Urothelium cell line (cell line): ENCODE measurements around the gene CHSY1.

Experiments
- DNase-seq: peaks from one replicate; pipeline ENCODE4 v3.0.0; 2011; ENCODE audit warnings: low spot score, mixed read lengths
- FAIRE-seq: peaks from 2 replicates; lab custom pipeline; 2011; peaks lifted over from hg19 to GRCh38; lab: Jason Lieb, UNC

Gene CHSY1

GRCh38 chr15:101175401-101175800, 76.4 kb downstream of the CHSY1 start:
- no peak for DNase-seq

GRCh38 chr15:101174152-101174920, 77.5 kb downstream of the CHSY1 start:
- no peak for FAIRE-seq
- no peak for DNase-seq

More at GRCh38 chr15:101175401-101175800, 76.4 kb downstream of the CHSY1 start:
- no peak for FAIRE-seq

- DNase-seq (no peak), FAIRE-seq (no peak)
Observed at GRCh38 chr15:101173233-101174119, 78.4 kb downstream of the CHSY1 start.

DNA sequence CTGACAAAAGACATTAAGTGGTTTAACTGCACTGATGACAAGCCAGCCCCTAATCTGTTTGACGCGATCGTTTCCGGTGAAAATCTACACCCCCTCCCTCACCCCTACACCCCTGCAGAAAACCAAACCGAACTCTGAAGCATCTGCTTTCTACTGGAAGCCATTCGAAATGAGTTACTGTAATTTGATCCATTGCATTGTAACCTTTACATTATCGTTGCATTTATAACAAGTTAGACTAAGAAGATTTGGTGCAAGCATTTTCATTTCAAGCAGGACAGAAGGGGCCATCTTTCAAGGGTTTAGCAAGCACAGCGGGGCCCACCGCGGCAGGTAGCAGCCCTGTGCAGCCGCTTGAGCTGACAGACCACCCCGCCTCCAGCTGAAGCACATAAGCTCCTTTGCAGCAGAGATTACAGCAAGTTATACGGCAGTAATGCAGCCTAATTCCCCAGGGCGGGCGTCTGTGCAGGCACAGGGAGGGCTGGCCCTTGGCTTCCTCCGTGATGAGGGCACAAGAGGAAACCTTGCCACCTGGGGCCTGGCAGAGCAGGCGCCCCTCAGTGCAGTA, 79.3 kb downstream of the CHSY1 start:
- DNase-seq (no peak), FAIRE-seq (no peak)

DNA sequence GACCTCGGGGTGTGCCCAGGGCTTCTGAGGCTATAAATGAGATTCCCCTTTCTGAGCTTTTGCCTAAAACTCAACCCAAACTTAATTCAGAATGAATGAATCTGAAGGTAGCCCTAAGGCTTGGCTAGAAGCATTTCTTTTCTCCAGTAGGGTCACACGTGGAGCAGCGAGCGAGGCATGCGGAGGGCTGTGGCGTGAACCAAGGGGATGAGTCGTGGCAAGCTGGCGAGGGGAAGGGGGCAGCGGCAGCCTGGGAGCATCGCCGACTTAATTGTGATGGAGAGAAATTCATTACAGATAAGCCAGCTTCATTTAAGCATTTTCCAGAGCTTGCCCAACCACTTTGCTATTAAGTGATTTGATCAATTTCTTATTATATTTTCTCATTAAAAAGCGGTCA, 79.9 kb downstream of the CHSY1 start:
- FAIRE-seq, result no peak
- no peak for DNase-seq

DNA sequence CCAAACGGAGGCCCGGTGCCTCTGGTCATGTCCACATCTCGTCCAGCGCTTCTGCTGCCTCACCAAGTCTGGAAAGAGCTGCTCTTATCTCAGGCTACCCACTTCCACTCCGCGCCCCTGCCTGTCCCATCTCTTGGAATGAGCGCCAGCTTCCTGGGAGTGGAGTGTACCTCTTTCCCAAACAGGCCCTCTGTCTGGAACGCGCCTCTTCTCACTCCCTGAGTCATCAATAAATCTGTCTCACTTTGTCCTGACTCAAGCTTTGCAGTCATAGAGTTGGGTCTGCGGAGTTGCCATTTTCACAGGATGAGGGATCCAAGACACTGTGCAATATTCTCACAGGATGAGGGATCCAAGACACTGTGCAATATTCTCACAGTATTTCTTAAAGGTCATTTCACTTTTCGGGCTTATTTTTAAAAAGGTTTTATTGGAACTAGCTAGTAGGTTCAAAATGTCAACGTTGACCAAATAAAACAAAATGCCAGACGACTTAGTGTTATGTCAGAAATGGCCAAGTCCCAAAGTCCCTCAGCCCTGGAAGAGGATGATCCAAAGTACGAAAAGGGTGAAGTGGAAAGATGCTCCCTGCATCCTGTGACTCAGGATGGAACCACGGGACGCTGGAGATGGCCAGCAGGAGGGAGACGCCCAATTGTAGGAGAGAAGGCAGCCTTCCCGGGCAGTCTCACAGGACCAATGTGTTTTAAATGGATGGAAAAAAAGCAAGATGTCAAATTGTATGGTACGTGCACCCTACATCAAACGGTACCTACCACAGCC, 81.1 kb downstream of the CHSY1 start:
- FAIRE-seq (no peak), DNase-seq (peak; percentile 58)

DNA sequence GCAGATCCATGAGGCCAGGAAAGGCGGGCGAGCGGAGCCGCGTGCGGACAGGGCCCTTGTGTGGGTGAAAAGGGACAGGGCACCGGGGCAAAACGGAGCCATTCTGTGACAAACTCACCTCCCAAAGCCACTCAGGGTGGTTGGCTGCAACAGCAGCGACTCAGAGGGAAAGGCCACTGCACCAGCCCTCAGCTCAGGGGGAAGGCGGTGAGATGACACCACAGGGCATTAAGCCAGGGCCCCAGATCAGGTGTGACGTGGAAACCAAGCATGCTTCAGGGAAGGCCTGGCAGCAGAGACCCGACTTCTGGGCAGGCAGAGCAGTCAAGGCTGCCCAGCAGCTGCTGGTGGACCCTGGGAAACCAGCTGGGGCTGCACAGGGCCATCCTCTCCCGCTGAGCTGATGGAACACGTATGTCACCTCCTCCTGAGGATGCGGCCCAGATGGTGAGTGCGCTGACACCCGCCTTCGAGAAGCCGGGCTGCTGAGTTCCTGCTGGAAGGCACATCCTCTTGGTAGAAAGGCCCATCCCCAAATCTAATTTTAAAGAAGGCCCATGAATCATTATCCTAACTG, 82.3 kb downstream of the CHSY1 start:
- FAIRE-seq (no peak), DNase-seq (no peak)

DNA sequence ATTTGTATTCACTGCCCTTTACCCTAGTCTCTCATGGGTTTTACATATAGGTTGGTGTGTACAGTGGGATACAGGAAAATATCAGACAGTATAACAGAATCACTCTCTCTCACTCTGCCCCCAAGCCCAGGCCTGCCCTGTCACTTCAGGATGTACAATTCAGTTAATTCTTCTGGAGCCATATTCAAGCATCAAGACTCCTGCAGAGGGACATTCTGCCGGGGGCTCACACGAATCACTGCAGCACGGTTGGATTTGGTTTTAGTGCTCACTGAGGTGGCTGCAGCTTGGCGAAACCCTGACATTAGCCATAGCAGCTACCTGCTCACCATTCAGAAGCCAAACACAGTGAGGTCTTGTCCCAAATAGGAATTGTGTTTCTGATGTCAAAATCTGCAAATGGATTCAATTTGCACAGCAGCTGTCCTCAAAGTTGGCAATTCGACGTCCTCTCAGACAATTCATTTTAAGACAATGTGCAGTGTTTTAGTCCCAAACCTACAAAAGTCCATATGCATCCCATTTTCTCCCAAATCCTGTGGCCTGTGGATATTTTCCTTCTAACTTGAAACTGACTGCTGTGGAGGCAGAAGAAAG, 82.9 kb downstream of the CHSY1 start:
- FAIRE-seq, result no peak
- DNase-seq, result no peak

- FAIRE-seq (no peak), DNase-seq (no peak)
Observed at GRCh38 chr15:101168463-101168824, 83.4 kb downstream of the CHSY1 start.

DNA sequence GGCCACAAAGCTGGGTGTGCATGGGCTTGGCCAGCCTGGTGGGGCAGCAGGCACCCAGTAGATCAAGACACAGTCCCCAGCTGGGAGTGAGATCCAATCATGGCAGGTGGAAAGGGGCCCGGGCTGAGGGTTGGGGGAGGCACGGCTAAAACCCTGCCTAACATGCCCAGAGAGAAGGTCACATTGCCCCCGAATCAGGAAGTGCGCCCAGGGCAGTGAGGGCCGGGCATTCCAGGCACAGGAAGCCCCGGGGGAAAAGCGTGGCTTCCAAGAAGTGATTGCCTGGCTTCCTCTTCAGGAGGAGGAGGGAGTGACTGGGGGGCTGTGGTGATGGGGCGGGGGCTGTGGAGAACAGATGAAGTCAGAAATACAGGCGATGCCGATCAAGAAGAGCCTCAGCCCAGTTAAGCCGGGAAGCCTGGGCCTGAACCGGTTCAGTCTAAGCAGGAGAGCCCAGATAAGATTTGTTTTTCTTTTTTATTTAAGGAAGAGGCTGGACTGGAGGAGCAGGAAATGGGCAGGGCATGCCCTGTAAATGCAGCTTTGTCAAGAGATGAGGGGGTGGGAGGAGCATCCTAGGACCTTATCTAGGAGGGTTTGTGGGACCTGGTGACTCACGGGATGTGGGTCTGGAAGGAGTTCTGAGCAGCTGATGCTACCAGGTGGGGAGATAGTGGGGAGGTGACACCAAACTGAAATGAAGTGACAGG, 83.9 kb downstream of the CHSY1 start:
- FAIRE-seq (no peak), DNase-seq (peak; percentile 90)

GRCh38 chr15:101167411-101167752, 84.5 kb downstream of the CHSY1 start:
- FAIRE-seq (no peak), DNase-seq (no peak)

DNA sequence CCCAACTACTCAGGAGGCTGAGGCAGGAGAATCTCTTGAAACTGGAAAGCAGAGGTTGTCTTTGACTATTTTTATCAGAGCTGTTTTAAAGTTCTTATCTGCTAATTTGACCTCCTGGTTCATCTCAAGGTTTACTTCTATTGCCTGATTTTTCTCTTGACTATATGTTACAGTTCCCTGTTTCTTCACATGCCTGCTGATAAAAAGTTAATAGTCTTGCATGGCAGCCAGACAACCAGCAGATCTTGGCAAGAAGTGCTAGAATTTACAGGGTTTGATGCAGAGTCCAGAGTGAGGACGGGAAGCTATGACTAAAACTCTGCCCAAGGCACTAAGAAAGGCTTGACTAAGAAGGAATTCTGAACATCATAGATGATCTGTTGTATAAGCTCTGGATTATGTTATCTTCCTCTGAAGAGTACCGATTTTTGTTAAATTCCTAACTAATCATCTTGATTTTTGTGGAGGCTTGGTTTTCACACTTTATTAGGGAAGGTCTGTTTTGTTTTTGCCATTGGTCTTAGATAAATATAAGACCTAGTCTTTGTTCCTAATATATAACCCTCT, 85.9 kb downstream of the CHSY1 start:
- FAIRE-seq, result no peak
- DNase-seq, result no peak

DNA sequence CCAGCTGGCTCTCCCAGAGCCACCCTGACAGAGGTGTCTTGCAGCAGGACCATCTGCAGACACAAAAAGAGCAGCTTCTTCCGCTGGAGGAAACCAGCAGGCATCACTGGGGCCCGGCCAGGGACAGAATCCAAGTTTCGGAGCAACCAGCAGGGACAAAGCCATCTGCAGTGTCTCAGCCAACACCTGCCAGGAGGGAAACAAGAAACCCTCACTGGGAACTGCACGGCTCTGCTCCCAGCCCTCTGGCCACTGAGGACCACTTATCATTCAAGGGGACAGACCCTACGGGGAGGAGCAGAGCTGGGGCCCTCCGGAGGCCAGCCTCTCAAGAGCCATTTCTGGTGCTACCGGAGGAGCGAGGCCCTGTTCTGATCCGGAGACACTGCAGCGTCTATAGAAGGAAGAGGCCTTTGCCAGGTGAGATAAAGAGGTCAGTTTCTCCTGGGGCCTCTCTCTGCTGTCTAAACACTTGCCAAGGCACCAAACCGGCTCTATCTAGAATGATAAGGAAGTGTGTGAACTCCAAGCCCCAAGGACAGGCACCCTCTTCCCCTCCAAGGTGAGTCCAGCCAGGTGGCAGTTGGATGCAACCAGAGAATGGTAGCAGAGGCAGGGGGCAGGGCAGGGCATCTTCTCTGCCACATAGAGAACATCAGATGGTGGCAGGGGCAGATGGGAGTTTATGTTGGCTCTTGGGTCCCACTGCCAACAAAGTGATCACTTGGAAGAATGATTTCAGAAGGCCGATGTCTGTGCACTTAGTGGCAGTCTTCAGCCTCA, 89.0 kb downstream of the CHSY1 start:
- DNase-seq (no peak), FAIRE-seq (no peak)

DNA sequence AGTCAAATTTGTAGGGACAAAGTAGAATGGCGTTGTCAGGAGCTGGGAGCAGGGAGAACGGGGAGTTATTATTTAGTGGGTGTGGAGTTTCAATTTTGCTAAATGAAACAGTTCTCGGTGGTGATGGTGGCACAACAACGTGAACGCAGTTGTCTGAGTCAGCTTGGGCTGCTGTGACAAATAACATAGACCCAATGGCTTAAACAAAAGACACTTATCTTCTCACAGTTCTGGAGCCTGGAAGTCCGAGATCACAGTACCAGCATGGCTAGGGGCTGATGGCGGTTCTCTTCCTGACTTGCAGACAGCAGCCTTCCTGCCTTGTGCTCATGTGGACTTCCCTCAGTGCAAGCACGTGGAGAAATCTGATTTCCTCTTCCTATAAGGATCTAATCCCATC, 90.2 kb downstream of the CHSY1 start:
- DNase-seq (no peak), FAIRE-seq (no peak)

DNA sequence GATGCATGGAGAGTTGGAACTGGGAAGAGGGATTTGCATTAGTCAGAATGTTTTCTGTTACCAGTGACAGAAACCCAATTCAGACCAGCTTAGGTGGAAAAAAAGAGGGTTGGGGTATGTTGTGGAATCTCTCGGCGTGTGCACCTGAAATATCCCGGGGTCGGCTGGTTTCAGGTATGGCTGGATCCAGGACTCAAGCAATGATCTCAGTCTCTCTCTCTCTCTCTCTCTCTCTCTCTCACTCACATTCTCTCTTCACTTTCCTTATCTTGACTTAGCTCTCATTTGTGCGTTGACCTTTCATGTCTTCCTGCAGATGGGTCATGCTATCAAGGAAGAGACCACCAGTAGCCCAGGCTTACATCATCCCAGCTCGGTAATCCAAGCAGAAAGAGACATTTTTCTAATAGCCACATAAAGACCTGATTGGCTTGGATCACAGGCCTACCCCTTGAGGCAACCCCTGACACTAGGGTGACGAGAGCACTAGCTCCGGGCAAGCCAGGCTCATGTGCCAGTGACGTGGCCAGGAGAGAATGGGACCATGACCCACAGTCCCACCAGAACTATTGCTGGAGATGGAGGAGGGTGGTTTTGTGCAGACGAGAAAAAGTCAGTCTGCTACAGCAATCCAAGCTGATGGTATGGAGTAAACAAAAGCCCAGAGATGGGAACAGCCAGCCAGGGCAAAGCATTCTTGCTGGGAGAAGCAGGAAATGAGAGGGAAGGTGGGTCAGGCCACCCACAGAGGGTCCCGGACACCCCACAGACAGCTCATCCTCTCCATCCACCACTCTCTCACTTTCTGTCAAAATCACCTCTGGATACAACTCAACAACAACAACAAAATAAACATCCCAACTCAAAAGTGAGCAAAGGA, 91.7 kb downstream of the CHSY1 start:
- FAIRE-seq (no peak), DNase-seq (no peak)

DNA sequence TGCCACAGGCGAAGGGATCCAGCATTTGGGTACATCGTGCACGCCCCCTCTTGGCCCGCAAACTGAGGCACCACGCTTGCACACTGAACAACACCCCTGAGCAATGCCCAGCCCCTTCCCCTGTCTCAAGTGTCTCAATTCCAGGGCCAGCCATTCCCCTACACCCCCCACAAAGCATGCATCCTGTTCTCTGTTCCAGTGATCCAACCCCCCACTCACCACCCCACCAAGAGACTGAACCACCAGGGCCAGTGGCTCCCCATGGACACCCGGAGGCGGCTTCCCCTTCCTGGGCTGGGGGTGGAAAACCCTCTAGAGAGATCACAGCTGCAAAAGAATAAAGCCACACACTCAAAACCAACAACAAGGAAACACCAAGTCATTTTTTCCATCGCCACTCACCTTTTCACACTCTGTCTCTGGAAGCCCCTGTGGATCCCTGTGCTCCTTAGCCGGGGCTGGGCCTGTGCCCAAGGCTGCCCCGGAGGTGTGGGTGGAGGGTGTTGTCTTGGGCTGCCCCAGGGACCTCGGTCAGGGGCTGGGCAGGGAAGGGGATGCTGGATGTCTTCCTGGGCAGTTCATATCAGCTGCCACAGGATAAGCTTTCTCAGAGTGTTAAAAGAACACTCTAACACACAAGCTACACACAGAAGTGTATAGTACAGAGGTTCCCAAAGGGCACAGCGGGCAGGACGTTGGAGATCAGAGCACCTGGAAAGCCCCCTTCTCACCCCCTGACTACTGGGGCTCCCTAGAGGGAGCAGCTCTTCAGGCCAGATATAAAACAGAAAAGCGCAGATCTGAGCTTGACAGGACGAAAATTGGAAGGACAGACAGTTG, 92.5 kb downstream of the CHSY1 start:
- DNase-seq, result no peak
- no peak for FAIRE-seq
